GM10266 (cell line): ENCODE results near the gene SYNGAP1.

Experiments used
- DNase-seq: peaks from one replicate; pipeline ENCODE4 v3.0.0; 2012; ENCODE audit errors: extremely low spot score
- TF ChIP-seq, protein P1 (sequence below): IDR thresholded peaks from 2 replicates; pipeline ENCODE4 v1.5.1; 2012; ENCODE audit warnings: mild to moderate bottlenecking, low read depth; ENCODE audit not compliant: control insufficient read depth, insufficient read depth; ENCODE audit errors: missing control alignments

Gene SYNGAP1

DNA sequence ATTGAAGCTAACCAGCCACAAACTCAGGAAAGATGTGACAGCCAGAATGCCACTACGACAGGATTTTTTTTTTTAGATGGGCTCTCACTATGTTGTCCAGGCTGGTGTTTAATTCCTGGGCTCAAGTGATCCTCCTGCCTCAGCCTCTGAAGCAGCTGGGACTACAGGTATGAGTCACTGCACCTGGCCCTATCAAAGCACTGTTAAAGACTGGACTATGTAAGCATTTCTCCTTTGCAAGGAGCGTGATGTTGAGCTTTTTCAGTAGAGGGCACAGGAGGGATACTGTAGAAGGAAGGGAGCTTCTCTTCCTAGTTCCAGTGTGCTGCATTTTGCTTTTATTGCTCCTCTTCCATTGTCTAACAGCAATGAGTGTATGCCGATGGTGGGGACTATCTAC lies 70.3 kb downstream of the SYNGAP1 start:
- TF ChIP-seq, protein P1, sequence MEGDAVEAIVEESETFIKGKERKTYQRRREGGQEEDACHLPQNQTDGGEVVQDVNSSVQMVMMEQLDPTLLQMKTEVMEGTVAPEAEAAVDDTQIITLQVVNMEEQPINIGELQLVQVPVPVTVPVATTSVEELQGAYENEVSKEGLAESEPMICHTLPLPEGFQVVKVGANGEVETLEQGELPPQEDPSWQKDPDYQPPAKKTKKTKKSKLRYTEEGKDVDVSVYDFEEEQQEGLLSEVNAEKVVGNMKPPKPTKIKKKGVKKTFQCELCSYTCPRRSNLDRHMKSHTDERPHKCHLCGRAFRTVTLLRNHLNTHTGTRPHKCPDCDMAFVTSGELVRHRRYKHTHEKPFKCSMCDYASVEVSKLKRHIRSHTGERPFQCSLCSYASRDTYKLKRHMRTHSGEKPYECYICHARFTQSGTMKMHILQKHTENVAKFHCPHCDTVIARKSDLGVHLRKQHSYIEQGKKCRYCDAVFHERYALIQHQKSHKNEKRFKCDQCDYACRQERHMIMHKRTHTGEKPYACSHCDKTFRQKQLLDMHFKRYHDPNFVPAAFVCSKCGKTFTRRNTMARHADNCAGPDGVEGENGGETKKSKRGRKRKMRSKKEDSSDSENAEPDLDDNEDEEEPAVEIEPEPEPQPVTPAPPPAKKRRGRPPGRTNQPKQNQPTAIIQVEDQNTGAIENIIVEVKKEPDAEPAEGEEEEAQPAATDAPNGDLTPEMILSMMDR, result no peak
- no peak for DNase-seq

DNA sequence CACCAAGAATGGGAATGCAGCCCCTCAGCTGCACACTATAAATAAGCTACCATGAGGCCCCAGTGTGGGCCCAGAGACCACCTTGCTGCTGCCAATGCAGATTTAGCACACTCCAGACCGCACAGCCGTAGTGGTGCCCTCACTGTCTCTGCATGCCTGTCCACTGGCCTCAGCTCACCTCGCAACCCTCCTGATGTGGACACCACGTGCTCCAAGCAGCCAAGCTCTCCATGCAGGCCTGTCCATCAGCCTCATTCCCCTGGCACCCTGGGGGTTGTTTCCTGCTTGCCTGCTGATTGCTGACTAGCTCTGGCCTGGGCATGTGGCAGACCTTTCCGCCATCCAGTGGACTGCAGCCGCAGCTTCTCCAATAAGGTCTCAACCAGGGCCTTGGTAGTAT lies 70.8 kb downstream of the SYNGAP1 start:
- TF ChIP-seq, protein P1, result no peak

DNA sequence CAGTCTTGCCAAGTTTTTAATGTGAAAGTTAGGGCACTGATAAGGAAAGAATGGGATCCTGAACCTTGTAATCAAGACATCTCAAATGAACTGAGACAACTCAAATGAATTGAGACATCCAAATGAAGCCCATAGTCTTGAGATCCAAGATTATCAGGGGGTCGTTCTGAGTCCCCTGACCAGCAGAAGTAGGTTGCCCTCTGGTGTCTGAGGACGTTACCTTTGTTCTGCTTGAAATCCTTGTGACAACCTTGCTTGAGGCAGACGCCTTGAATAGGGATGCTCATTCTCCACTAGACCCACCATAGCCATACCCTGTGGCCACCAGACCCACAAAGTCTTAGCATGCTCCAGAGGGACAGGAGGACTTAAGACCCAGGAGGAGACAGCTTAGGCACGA lies 72.2 kb downstream of the SYNGAP1 start:
- TF ChIP-seq, protein P1, result no peak
- no peak for DNase-seq

More for the DNA sequence above, 70.8 kb downstream of the SYNGAP1 start:
- DNase-seq, result no peak

DNA sequence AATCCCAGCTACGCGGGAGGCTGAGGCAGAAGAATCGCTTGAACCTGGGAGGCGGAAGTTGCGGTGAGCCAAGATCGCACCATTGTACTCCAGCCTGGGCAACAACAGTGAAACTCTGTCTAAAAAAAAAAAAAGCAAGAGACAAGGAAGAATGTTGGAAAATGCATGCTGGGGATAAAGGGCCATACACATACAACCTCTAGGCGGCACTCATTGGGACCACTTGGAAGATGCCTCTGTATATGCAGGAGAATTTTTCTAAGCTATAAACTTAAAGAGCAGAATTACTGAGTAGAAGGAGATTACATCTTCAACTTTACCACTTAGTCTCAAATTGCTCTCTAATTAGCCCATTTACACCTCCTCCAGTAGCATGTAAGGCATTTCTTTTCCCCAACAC lies 77.3 kb downstream of the SYNGAP1 start:
- DNase-seq, result no peak
- TF ChIP-seq, protein P1, result no peak

DNA sequence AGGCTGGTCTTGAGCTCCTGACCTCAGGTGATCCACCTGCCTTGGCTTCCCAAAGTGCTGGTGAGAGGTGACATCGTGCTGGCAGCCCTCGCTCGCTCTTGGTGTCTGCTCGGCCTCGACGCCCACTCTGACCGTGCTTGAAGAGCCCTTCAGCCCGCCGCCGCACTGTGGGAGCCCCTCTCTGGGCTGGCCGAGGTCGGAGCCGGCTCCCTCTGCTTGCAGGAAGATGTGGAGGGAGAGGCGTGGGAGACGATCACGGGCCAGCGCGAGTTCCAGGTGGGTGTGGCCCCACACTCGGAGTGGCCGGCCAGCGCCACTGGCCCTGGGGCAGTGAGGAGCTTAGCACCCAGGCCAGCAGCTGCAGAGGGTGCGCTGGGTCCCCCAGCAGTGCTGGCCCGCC lies 82.6 kb downstream of the SYNGAP1 start:
- TF ChIP-seq, protein P1, result no peak
- DNase-seq, result no peak

DNA sequence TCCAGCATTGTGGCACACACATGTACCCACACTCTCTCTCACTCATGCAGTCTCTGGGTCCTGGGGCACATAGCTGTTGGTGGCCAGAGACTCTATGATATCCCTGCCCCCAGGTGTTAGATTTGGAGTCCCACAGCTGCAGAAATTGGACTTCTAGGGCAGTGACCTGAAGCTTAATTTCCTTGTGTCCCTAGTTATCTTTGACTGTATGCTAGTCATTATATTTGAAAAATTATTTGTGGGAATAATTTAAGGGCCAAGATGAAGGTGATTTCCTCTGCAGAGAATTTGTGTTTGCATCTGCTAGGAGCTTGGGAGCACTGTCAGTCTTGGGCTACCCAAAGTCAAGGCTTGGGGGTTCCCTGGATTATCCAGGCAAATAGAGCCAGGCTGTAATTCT lies 84.6 kb downstream of the SYNGAP1 start:
- TF ChIP-seq, protein P1, result no peak

More for the DNA sequence above, 84.6 kb downstream of the SYNGAP1 start:
- no peak for DNase-seq
